Measurements from ENCODE around the gene PHLPP2. TPM values are rescaled to one million over a fixed set of nuclear protein-coding genes. Genes with fewer than 3 reads are reported as not detected.

Gene PHLPP2
- total RNA-seq, 1 experiment from 2014 or later, result 6.7 TPM

DNA sequence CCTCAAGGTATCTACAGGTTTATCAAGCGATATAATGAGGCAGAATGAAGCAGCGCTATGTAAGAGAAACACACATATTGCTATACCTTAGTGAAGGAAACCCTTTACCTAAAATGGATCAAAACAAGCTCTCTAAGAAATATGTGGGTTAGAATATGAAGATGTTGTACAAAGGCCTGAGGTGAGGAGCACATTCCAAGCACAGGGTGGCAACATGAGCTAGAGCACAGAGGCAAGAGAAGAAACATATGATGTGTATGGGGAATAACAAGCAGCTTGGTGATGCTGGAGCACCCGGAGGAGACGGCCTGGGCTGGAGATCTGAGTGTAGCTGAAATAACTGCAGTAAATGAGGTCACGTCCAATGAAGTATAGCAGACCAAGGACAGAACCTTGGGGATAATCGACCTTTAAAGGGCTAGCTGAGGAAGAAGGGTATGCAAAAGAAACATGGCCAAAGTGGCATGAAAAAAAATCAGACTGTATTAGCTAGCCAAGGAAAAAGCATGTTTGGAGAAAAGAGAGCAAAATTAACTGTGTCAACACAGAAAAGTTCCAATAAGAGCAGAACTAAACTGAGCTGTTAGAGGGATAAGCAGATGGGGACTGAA, 54.5 kb downstream of the PHLPP2 start:
- no peak for DNase-seq (ENCODE audit: low read depth)

GRCh38 chr16:71666928-71667707, 57.4 kb downstream of the PHLPP2 start:
- DNase-seq (ENCODE audit: low read depth), result no peak

DNA sequence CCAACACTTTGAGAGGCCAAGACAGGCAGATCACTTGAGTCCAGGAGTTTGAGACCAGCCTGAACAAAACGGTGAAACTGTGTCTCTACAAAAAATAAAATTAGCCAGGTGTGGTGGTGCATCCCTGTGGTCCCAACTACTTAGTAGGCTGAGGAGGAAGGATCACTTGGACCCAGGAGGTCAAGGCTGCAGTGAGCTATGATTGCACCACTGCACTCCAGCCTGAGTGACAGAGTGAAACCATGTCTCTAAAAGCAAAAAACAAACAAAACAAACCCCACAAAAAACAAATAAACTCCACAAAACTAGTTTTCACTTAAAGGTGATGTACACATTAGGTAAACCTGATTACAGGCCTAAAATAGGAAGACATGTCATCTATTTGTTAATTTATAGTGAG, 58.2 kb downstream of the PHLPP2 start:
- no peak for DNase-seq (ENCODE audit: low read depth)

DNA sequence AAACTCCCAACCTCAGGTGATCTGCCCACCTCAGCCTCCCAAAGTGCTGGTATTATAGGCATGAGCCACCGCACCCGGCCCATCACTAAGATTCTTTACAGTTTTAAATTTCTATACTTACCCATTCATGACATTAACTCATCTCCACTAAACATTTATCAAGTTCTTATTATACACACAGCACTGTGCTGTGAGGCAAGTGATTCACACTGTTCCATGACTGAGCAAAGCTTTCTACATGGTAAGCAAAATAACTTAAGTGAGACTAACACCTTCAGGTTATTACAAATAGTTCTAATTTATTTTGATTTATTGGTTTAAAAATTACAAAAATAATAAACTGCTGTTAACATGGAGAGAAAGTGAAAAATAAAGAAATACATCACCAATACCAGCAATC, 65.0 kb downstream of the PHLPP2 start:
- no peak for DNase-seq (ENCODE audit: low read depth)

GRCh38 chr16:71658771-71659170, 65.7 kb downstream of the PHLPP2 start:
- no peak for DNase-seq (ENCODE audit: low read depth)

DNA sequence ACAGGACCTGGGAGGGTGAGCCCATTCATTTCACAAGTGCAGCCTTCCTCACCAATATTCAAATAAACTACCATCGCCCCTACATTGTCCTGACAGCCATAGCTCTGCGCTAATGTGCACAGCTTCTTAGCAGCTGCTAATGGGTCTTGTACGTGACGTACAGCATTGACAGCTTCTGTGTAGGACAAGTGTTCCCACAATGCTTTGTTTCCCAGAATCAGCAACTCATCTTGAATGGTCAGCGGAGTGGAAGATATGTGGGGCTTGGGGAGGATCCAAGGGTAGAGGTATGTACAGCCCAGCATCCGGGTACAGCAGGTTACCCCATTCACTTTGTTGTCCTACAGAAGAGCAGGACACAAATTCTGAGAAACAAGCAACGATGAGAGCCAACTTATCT, 74.8 kb downstream of the PHLPP2 start:
- no peak for DNase-seq (ENCODE audit: low read depth)

DNA sequence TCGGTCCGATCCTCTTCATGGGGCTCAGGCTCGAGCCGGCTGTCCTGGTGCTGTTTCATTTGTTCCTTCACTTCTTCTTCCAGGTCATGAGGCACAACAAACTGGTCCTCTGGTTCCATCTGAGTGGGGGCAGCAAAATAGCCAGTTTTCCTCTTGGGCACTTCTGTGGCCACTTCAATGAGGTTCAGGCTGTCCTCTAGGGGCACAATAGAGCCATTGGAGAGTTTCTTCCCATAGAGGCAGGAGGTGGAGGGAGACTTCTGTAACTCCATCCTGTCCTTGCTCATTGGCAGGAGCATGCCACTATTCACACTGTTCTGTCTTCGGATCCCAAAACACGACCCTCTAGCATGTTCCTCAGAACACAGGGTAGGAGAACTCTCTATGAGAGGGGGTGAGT, 75.6 kb downstream of the PHLPP2 start:
- DNase-seq (ENCODE audit: low read depth), result peak; percentile 12

DNA sequence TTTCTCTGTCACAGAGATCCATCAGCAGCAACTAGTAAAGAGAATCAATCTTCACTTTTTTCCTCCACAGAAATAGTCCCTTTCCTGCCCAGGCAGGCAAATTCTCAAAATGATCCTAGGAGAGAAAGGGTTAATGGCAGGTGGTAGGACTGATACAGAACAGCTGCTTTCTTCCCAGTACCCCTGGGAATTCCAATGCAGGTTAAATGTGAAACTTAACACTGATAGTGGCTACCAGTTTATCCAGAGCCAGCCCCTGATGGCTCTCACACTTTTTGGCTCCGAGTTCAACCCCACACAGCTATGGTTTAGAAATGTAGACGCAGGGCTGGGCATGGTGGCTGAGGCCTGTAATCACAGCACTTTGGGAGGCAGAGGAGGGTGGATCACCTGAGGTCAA, 76.3 kb downstream of the PHLPP2 start:
- no peak for DNase-seq (ENCODE audit: low read depth)

GRCh38 chr16:71647391-71647790, 77.1 kb downstream of the PHLPP2 start:
- DNase-seq (ENCODE audit: low read depth), result no peak

- DNase-seq (ENCODE audit: low read depth), result peak; percentile 34
Observed at GRCh38 chr16:71645450-71645849, 79.1 kb downstream of the PHLPP2 start.

- no peak for DNase-seq (ENCODE audit: low read depth)
Observed at GRCh38 chr16:71637398-71637797, 87.1 kb downstream of the PHLPP2 start.

- DNase-seq (ENCODE audit: low read depth), result no peak
Observed at GRCh38 chr16:71635632-71636031, 88.9 kb downstream of the PHLPP2 start.

DNA sequence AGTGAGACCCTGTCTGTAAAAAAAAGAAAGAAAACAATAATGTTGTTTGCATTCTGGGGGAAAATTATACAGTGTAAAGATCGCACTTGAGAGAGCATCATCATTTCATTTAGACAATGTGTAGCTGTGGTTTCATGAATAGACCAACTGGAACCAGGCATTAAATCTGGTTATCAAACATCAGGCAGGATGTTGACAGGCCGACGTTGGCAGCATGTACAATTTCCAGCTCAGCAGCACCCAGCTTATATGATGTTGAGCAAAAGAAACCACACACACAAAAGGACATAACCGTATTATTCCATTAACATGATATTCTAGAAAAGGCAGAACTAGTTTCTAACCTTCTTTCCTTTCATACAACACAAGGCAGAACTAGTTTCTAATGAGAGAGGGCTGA, 92.7 kb downstream of the PHLPP2 start:
- DNase-seq (ENCODE audit: low read depth), result no peak

- no peak for DNase-seq (ENCODE audit: low read depth)
Observed at GRCh38 chr16:71630808-71631207, 93.7 kb downstream of the PHLPP2 start.

GRCh38 chr16:71629278-71630016, 95.1 kb downstream of the PHLPP2 start:
- no peak for DNase-seq (ENCODE audit: low read depth)

DNA sequence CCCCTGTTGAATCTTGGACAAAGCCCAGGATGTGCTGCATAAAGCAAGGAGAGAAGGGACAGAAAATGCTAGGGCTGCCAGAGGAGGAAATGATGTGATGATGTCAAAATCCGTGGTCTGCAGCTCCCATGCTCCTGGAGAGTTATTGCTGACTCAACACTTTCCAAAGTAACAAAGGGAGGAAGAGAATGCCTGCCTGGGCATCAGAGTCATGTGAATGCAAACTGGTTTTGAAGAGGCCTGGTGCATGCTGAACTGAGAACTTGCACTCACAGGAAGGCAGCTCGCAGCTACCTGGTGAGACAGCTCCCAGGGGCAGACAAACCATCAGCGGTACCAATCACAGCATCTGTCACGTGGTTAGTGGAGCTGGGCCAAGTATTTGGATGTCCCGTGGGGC, 95.7 kb downstream of the PHLPP2 start:
- DNase-seq (ENCODE audit: low read depth), result no peak

- no peak for DNase-seq (ENCODE audit: low read depth)
Observed at GRCh38 chr16:71627731-71628181, 96.7 kb downstream of the PHLPP2 start.

DNA sequence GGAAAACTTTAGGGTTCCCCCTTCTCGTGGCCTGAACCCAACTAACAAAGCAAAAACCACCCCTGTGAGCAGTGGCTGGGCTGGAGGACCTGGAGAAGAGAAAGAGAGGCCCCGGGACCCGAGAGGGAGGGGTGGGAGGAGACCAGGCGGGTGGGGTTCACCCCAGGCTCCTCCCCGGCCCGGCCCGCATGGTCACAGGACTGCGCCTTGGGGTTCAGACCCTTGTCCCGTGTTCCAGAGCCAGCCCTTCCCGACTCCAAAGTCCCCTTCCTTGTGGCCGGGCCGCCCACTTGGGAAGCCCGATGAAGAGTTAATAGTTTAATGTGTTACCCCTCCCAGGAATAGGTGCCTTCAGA, 97.7 kb downstream of the PHLPP2 start:
- no peak for DNase-seq (ENCODE audit: low read depth)

GRCh38 chr16:71626018-71626857, 98.3 kb downstream of the PHLPP2 start, which contains the start of gene MARVELD3:
Gene MARVELD3 (plus strand): TSS chr16:71626184. CDS start chr16:71626230, 46 bp downstream.
- no peak for DNase-seq (ENCODE audit: low read depth)

DNA sequence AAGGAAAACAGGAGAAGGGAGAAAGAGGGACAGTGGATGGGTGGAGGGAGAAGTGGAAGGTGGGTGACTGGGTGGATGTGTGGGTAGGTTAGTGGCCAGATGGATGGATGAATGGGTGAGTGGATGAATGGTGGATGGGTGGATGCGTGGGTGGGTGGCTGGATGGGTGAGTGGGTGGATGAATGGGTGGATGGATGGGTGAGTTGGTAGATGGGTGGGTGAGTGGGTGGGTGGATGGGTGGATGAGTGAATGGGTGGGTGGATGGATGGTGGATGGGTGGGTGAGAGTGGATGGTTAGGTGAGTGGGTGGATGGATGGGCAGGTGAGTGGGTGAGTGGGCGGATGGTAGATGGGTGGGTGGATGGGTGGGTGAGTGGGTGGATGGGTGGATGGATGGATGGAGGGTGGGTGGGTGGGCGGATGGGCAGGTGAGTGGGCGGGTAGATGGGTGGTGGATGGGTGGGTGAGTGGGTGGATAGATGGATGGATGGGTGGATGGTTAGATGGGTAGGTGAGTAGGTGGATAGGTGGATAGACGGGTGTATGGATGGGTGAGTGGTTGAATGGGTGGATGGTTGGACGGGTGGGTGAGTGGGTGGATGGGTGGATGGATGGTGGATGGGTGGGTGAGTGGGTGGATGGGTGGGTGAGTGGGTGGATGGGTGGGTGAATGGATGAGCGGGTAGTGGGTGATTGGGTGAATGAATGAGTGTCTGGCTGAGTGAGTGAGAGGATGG, 99.2 kb downstream of the PHLPP2 start:
- no peak for DNase-seq (ENCODE audit: low read depth)

- DNase-seq (ENCODE audit: low read depth), result no peak
Observed at GRCh38 chr16:71623597-71623996, 100.9 kb downstream of the PHLPP2 start.

All from RPMI7951 (cell line).